Uterus (tissue), 4 donors: ENCODE results near the gene INTS11. TPM values are rescaled to one million over a fixed set of nuclear protein-coding genes. Genes with fewer than 3 reads are reported as not detected.

Source experiments
- DNase-seq, 2 donors: peaks; one replicate each; pipeline ENCODE4 v3.0.0-alpha.2; 2019 to 2020
- H3K27ac ChIP-seq, 2 donors: fragments of 200-600 bp; sonication (generic); 1 replicate in 1 of 2; 2 replicates in 1 of 2; pipeline ENCODE4 v1.5.1; 2016 to 2018
- H3K27me3 ChIP-seq, 2 donors: fragments of 200-600 bp; sonication (generic); one replicate each; pipeline ENCODE4 v1.5.1; 2018 to 2019; ENCODE audit warnings: control low read depth in 1 of 2
- H3K36me3 ChIP-seq, 2 donors: fragments of 200-600 bp; sonication (generic); one replicate each; pipeline ENCODE4 v1.5.1; 2019; ENCODE audit warnings: control low read depth in 1 of 2
- H3K4me1 ChIP-seq, 2 donors: fragments of 200-600 bp; sonication (generic); one replicate each; pipeline ENCODE4 v1.5.1; 2018 to 2019; ENCODE audit warnings: control low read depth in 1 of 2
- H3K4me3 ChIP-seq, 2 donors: fragments of 200-600 bp; sonication (generic); 1 replicate in 1 of 2; 2 replicates in 1 of 2; pipeline ENCODE4 v1.5.1; 2018 to 2019; ENCODE audit warnings: mild to moderate bottlenecking in 1 of 2
- H3K9me3 ChIP-seq, 2 donors: fragments of 200-600 bp; sonication (generic); one replicate each; pipeline ENCODE4 v1.5.1; 2019; ENCODE audit warnings: control low read depth in 1 of 2
- POLR2A ChIP-seq, 2 donors: fragments of 450-650 bp; IDR thresholded peaks; one replicate each; pipeline ENCODE4 v1.6.1; 2016; ENCODE audit warnings: antibody characterized with exemption in 2 of 2, mild to moderate bottlenecking in 1 of 2, moderate library complexity in 1 of 2
- intact Hi-C: fragments of 100-400 bp; cut with DNase I; formaldehyde crosslinking; loops from one replicate; pipeline ENCODE4 v1.15.1; 2023; ENCODE audit warnings: low total_unique reads
- total RNA-seq, 4 donors: library from RNA; depleted of rRNA in 3 of 4; stranded (reverse); fragments of >200 nt in 3 of 4; gene quantifications; one replicate each; pipeline versions ENCODE4 v1.1.0 to v1.2.4, GENCODE V29; 2014 to 2023
- TF ChIP-seq, protein P1 (sequence below), 4 experiments: fragments of 200-600 bp in 2 of 4; fragments of 450-650 bp in 2 of 4; sonication (generic) in 2 of 4; IDR thresholded peaks; one replicate each; pipeline ENCODE4 v1.5.1; 2016 to 2019; ENCODE audit warnings: antibody characterized with exemption in 4 of 4, mild to moderate bottlenecking in 2 of 4, moderate library complexity in 1 of 4
- donor health status: DM: yes; HTN: yes; CAD: no.

The INTS11 gene
- total RNA-seq: 100 to 1,000 TPM in 2 of 4 donors, 10 to 100 TPM in 2; 45.6 to 277 (median 130) TPM

DNA sequence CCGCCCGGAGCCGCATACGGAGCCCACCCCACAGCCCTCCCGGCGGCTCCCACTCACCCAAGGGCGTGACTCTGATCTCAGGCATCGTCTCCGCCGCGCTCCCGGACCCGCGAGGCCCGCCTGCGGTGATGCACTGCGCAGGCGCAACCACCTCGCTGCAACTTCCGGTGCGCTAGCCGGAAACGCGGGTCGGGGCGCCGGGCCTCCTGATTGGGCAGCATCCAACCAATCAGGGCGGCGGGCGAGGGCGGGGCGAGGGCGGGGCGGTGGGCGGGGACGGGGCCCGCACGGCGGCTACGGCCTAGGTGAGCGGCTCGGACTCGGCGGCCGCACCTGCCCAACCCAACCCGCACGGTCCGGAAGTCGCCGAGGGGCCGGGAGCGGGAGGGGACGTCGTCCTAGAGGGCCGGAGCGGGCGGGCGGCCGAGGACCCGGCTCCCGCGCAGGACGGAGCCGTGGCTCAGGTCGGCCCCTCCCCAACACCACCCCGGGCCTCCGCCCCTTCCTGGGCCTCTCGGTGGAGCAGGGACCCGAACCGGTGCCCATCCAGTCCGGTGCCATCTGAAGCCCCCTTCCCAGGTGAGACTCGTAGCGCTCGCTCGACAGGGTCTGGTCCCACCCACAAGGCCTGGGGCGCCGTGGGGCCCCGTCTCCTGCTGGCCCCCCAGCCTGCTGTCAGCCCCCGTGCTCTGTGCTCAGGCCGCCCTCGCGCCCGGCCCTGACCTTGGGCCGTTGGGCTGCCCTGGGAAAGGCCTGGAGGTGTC, at the start of gene INTS11, which contains the start of gene CPTP:
INTS11 (minus strand) TSS at position 137 of the 764 bp plus-strand sequence; CDS start at position 85, 52 bp downstream.
CPTP (plus strand) TSS at position 279 of the 764 bp plus-strand sequence. CDS start 2,109 bp downstream, outside the sequence.
- peaks cover 8 to 54% of the 10 kb centered on the region in 2 donors for H3K4me1 ChIP-seq
- peak; percentile 32 to 90 for TF ChIP-seq POLR2A (IDR thresholded peaks at IDR 0.05)
- TF ChIP-seq, protein P1, sequence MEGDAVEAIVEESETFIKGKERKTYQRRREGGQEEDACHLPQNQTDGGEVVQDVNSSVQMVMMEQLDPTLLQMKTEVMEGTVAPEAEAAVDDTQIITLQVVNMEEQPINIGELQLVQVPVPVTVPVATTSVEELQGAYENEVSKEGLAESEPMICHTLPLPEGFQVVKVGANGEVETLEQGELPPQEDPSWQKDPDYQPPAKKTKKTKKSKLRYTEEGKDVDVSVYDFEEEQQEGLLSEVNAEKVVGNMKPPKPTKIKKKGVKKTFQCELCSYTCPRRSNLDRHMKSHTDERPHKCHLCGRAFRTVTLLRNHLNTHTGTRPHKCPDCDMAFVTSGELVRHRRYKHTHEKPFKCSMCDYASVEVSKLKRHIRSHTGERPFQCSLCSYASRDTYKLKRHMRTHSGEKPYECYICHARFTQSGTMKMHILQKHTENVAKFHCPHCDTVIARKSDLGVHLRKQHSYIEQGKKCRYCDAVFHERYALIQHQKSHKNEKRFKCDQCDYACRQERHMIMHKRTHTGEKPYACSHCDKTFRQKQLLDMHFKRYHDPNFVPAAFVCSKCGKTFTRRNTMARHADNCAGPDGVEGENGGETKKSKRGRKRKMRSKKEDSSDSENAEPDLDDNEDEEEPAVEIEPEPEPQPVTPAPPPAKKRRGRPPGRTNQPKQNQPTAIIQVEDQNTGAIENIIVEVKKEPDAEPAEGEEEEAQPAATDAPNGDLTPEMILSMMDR (IDR thresholded peaks at IDR 0.05): no peak
- no peaks in the 10 kb centered on the region for H3K27me3 ChIP-seq
- peak within 1 kb of the TSS; percentile 89 to 91 for H3K27ac ChIP-seq
- no peaks in the 10 kb centered on the region for H3K9me3 ChIP-seq
- intact Hi-C loops: no loop called here
- H3K4me3 ChIP-seq: peak within 1 kb of the TSS; percentile 83 to 98
- peak; percentile 92 to 93 for DNase-seq
- H3K36me3 ChIP-seq: no peaks in the 10 kb centered on the region

GRCh38 chr1:1373815-1374588, 49.5 kb upstream of the INTS11 start:
- DNase-seq: peak in 1 of 2 donors; percentile 30
- Histone ChIP-seq H3K27me3 (no peaks in the 10 kb centered on the region), H3K4me3 (peak overlapping the region; percentile 82 to 89), H3K9me3 (no peaks in the 10 kb centered on the region), H3K4me1 (peaks cover 0 to 17% of the 10 kb centered on the region in 2 donors), H3K36me3 (no peaks in the 10 kb centered on the region), H3K27ac (peak overlapping the region; percentile 90 to 93)
- TF ChIP-seq POLR2A (IDR thresholded peaks at IDR 0.05): no peak
- TF ChIP-seq, protein P1 (IDR thresholded peaks at IDR 0.05): no peak
- intact Hi-C loops: no loop called here

- H3K27ac ChIP-seq: no peak overlapping the region
These were observed 48.8 kb upstream of the INTS11 start for GRCh38 chr1:1373051-1373814.

DNA sequence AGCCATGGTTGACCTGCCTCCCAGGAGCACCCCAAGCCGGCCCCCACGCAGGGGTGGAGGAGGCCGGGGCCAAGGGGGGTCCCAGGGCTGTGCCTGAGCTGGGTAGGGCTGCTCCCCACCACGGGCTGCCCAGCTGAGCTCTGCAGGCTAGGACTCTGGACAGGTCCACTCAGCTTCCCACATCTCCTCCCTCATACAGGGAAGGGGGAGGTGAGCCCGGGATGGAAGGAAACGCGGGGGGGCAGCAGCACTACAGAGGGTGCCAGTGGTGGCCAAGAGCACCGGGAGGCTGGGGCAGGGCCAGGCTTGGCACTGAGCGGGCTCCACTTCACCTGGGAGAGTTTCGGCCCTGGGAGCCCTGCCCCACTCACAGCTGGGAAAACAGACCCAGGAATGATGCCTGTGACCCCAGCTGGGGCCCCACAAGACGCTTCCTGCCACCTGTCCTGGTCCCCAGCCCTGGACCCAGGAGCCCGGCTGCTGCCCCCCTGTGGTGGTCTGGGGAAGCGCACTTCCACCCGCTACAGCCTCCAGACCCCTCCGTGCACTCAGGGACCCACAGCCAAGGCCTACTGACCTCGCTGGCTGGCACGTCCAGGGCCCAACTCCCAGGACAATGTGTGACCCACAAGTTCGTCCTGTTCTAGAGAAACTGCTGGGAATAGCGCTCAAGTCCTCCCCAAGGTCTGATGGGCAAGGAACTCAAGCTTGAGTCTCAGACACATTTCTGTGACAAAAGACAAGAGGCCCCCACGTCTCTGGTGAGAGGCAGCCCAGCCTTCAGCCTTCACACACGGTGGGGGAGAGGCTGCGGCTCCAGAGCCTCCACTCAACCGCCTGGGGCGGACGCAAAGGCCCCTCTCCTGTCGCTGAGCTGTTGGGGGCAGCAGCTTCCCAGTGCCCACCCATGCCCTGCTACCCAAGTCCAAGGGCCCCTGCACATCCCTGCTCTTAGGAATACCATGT, 47.6 kb upstream of the INTS11 start:
- intact Hi-C loops: no loop called here
- Histone ChIP-seq H3K4me1 (peaks cover 0 to 17% of the 10 kb centered on the region in 2 donors), H3K27ac (peak overlapping the region in 1 of 2 donors; percentile 58), H3K27me3 (no peaks in the 10 kb centered on the region), H3K9me3 (no peaks in the 10 kb centered on the region), H3K4me3 (no peak overlapping the region), H3K36me3 (no peaks in the 10 kb centered on the region)
- no peak for TF ChIP-seq POLR2A (IDR thresholded peaks at IDR 0.05)
- TF ChIP-seq, protein P1 (IDR thresholded peaks at IDR 0.05): peak; percentile 86 to 97 (median 92)
- peak; percentile 69 to 77 for DNase-seq

More at GRCh38 chr1:1373051-1373814, 48.8 kb upstream of the INTS11 start:
- Histone ChIP-seq H3K27me3 (no peaks in the 10 kb centered on the region), H3K4me3 (no peak overlapping the region), H3K4me1 (peaks cover 0 to 17% of the 10 kb centered on the region in 2 donors), H3K36me3 (no peaks in the 10 kb centered on the region), H3K9me3 (no peaks in the 10 kb centered on the region)
- TF ChIP-seq POLR2A (IDR thresholded peaks at IDR 0.05): no peak
- TF ChIP-seq, protein P1 (IDR thresholded peaks at IDR 0.05): no peak
- intact Hi-C loops: no loop called here
- DNase-seq: no peak
